OCI-LY3 (cell line): Measurements from ENCODE around the gene HELZ2.
"Not testable (repeated sequence)": the region's sequence is repeated elsewhere in the genome, so short reads cannot be mapped to it uniquely, and the experiment has no call there.

Experiments used
- H2AFZ ChIP-seq: fragments of 200-600, 300-600 bp; shearing (Covaris generic); 2 replicates; pipeline ENCODE4 v1.6.0; 2014; ENCODE audit warnings: antibody characterized with exemption, low read depth, low read length
- H3K27ac ChIP-seq: fragments of 200-600, 300-600 bp; sonication (generic); 2 replicates; pipeline ENCODE4 v1.5.1; 2014; ENCODE audit warnings: mild to moderate bottlenecking, low read length, moderate library complexity, mixed read lengths
- H3K27me3 ChIP-seq: fragments of 200-600, 300-600 bp; sonication (generic); 2 replicates; pipeline ENCODE4 v1.6.1; 2014; ENCODE audit warnings: low read depth, low read length, mixed read lengths
- H3K36me3 ChIP-seq: fragments of 200-600, 300-600 bp; sonication (generic); replicated peaks from 2 replicates; pipeline ENCODE3; 2014; ENCODE audit warnings: low read depth, low read length, mixed read lengths
- H3K4me1 ChIP-seq: fragments of 300-600, 200-600 bp; sonication (generic); 2 replicates; pipeline ENCODE4 v1.6.1; 2014; ENCODE audit warnings: low read length, mixed read lengths
- H3K4me2 ChIP-seq: fragments of 200-600, 300-600 bp; sonication (generic); 2 replicates; pipeline ENCODE4 v1.6.1; 2014; ENCODE audit warnings: low read length, mixed read lengths
- H3K4me3 ChIP-seq: fragments of 300-600, 200-600 bp; sonication (generic); 2 replicates; pipeline ENCODE4 v1.5.1; 2014; ENCODE audit warnings: antibody characterized with exemption, mild to moderate bottlenecking, low read length, moderate library complexity
- H3K79me2 ChIP-seq: fragments of 300-600, 200-600 bp; shearing (Covaris generic); 2 replicates; pipeline ENCODE4 v1.6.1; 2014; ENCODE audit warnings: mild to moderate bottlenecking, low read length, mixed read lengths
- H3K9ac ChIP-seq: fragments of 300-600, 200-600 bp; shearing (Covaris generic); 2 replicates; pipeline ENCODE4 v1.6.0; 2014; ENCODE audit warnings: mild to moderate bottlenecking, low read length, moderate library complexity
- H3K9me3 ChIP-seq: fragments of 200-600, 300-600 bp; shearing (Covaris generic); 2 replicates; pipeline ENCODE4 v1.6.1; 2014; ENCODE audit warnings: low read length, mixed read lengths; ENCODE audit not compliant: insufficient read depth
- H4K20me1 ChIP-seq: fragments of 200-600, 300-600 bp; sonication (generic); 2 replicates; pipeline ENCODE4 v1.6.1; 2016; ENCODE audit warnings: low read length, mixed read lengths; ENCODE audit not compliant: insufficient read depth
- CTCF ChIP-seq: fragments of 200-600, 300-600 bp; sonication (generic); IDR thresholded peaks from 2 replicates; pipeline ENCODE4 v1.5.1; 2014; ENCODE audit warnings: antibody characterized with exemption, low read length, low read depth
- EZH2phosphoT487 ChIP-seq: fragments of 200-600 bp; shearing (Covaris generic); IDR thresholded peaks from 2 replicates; pipeline ENCODE4 v1.6.1; 2018; ENCODE audit warnings: antibody characterized with exemption, mixed run types, low read depth

Gene HELZ2

GRCh38 chr20:63610581-63611435 lies 36.8 kb upstream of the HELZ2 start:
- Histone ChIP-seq H3K9me3 (no peaks in the 10 kb centered on the region), H3K27me3 (no peaks in the 10 kb centered on the region), H3K4me3 (no peak overlapping the region), H3K4me1 (no peaks in the 10 kb centered on the region), H3K79me2 (peaks cover 18% of the 10 kb centered on the region; the same call in 1 of the 2 replicates), H4K20me1 (no peaks in the 10 kb centered on the region), H3K4me2 (no peak overlapping the region), H3K36me3 (peaks cover 10% of the 10 kb centered on the region), H2AFZ (no peak overlapping the region), H3K9ac (no peak overlapping the region), H3K27ac (no peak overlapping the region)
- no peak for TF ChIP-seq EZH2phosphoT487
- no peak for TF ChIP-seq CTCF

- Histone ChIP-seq H3K4me2 (no peak overlapping the region), H3K27me3 (no peaks in the 10 kb centered on the region), H4K20me1 (no peaks in the 10 kb centered on the region), H2AFZ (no peak overlapping the region), H3K36me3 (peaks cover 21% of the 10 kb centered on the region), H3K27ac (no peak overlapping the region), H3K79me2 (peaks cover 12% of the 10 kb centered on the region; the same call in 1 of the 2 replicates), H3K9ac (no peak overlapping the region), H3K4me1 (peaks cover 9% of the 10 kb centered on the region), H3K9me3 (no peaks in the 10 kb centered on the region), H3K4me3 (no peak overlapping the region)
- no peak for TF ChIP-seq EZH2phosphoT487
- no peak for TF ChIP-seq CTCF
These were observed 32.6 kb upstream of the HELZ2 start for GRCh38 chr20:63606686-63607085.

GRCh38 chr20:63602321-63602720 lies 28.3 kb upstream of the HELZ2 start:
- Histone ChIP-seq H3K4me2 (no peak overlapping the region), H4K20me1 (no peaks in the 10 kb centered on the region), H2AFZ (no peak overlapping the region), H3K36me3 (peaks cover 18% of the 10 kb centered on the region), H3K79me2 (peaks cover 3% of the 10 kb centered on the region; the same call in 1 of the 2 replicates), H3K9ac (no peak overlapping the region), H3K9me3 (no peaks in the 10 kb centered on the region), H3K27me3 (no peaks in the 10 kb centered on the region), H3K4me3 (no peak overlapping the region), H3K27ac (no peak overlapping the region), H3K4me1 (peaks cover 9% of the 10 kb centered on the region)
- TF ChIP-seq EZH2phosphoT487 (no peak), CTCF (no peak)

- H4K20me1 ChIP-seq, H3K4me3 ChIP-seq, H3K4me1 ChIP-seq, H3K27ac ChIP-seq, H3K9me3 ChIP-seq, H3K27me3 ChIP-seq, H2AFZ ChIP-seq, H3K9ac ChIP-seq, H3K79me2 ChIP-seq, H3K4me2 ChIP-seq: not testable (repeated sequence)
- peaks cover 18% of the 10 kb centered on the region for H3K36me3 ChIP-seq
These were observed 27.6 kb upstream of the HELZ2 start for GRCh38 chr20:63601679-63602078.
